GM21723 (cell line): Measurements from ENCODE around the gene TAAR6.
"Not testable (repeated sequence)": the region's sequence is repeated elsewhere in the genome, so short reads cannot be mapped to it uniquely, and the experiment has no call there.

Experiments
- ATAC-seq: cut with Tn5 transposase; IDR thresholded peaks from one replicate; pipeline ENCODE4 v1.9.1; 2021; ENCODE audit warnings: mild to moderate bottlenecking, moderate library complexity; ENCODE audit not compliant: unreplicated experiment

Gene TAAR6

GRCh38 chr6:132570221-132570777 lies at the start of gene TAAR6:
TSS of gene TAAR6 (plus strand) at chr6:132570322. CDS start at chr6:132570322, 0 bp downstream.
- no peak for ATAC-seq

DNA sequence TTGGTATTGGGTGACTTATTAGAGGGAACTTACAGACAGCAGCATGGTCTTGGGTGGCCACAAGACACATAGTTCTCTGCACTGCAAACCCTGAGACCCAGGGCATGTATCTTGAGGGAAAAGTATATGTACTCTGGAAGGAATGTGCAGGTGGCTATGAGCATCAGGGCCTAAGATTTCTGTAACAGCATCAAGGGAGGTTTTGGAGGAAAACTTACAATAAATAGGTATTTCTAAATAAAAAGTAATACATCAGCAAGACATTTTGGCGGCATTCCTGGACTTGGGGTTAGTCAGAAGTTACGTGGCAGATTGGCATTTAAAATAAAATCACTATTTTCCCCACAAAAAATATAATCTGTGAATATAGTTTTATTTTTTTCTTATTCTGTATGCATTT lies 49.2 kb upstream of the TAAR6 start:
- no peak for ATAC-seq

DNA sequence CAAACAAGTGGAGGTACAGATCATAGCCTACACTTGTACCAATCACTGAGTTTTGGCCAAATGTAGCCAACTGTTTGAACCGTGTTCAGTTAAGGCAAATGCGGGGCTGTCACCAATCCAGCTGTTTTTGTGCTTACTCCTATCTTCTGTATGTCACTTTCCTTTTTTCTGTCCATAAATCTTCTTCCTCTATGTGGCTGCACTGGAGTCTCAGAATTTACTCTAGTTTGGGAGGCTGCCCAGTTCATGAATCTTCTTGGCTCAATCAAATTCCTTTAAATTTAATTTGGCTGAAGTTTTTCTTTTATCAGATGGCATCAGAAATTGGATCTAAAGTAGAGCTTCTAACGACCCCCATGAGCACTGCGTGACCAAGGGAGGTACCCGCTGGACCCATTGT lies 45.5 kb upstream of the TAAR6 start:
- ATAC-seq, result no peak

GRCh38 chr6:132525866-132526265 lies 44.3 kb upstream of the TAAR6 start:
- ATAC-seq, result no peak

DNA sequence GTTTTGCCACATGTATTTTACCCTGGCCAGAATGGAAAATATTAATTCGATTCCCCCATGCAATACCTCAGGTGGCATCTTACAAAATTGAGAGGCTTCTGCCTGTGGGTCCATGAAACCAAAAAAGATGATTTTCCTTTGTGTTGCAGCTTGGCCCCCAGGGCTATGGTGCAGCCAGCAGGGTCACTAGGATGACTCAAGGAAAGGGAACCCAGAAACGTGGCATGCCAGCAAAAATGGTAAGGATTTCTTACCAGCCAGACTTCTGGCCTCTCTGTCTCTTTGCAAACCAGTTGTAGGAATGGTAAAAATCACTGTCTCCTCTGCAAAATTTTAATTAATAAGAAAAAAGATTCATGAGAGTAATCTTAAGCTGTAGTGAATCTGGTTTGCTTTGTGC lies 43.7 kb upstream of the TAAR6 start:
- no peak for ATAC-seq

DNA sequence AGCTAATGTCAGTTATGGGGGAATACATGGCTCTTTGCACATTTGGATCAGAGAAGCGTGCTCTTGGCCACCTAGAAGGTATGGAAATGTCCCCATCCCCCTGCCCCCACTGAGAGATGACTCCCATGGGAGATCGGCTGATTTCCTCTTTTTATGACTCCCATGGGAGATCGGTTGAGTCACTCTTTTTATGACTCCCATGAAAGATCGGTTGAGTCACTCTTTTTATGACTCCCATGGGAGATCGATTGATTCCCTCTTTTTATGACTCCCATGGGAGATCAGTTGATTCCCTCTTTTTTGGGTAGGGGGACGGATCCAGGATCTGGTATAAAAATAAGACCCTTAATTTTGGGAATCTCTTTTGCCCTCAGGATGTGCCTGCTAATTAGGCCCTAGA lies 42.3 kb upstream of the TAAR6 start:
- ATAC-seq, result no peak

GRCh38 chr6:132530293-132530974 lies 39.7 kb upstream of the TAAR6 start:
- peak; percentile 92 for ATAC-seq

- not testable (repeated sequence) for ATAC-seq
These were observed 35.6 kb upstream of the TAAR6 start for GRCh38 chr6:132534546-132534945.

- ATAC-seq, result no peak
These were observed 33.0 kb upstream of the TAAR6 start for GRCh38 chr6:132537145-132537544.

- no peak for ATAC-seq
These were observed 32.1 kb upstream of the TAAR6 start, which contains the start of gene TAAR9 for GRCh38 chr6:132537977-132538376. TSS of gene TAAR9 (plus strand) at chr6:132538277. CDS start at chr6:132538290, 13 bp downstream.

DNA sequence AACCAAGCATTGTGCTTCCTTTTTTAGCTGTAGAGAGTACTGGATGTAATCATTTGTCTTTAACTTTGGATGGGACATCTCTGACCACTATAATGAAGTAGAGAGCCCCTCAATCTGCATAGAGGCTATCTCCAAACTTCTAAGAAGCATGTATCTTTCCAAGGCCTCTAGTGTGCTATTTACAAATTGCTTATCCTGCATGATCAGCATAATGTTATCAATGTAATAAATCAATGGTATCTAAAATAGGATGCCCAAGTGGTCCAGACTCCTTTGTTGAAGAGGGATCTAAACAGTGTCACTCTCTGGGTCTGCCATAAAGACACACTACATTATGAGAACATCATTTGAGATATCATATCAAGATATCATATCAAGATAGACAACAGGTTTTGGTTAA lies 25.3 kb upstream of the TAAR6 start:
- no peak for ATAC-seq

- no peak for ATAC-seq
These were observed 21.2 kb upstream of the TAAR6 start for GRCh38 chr6:132548746-132549463.

DNA sequence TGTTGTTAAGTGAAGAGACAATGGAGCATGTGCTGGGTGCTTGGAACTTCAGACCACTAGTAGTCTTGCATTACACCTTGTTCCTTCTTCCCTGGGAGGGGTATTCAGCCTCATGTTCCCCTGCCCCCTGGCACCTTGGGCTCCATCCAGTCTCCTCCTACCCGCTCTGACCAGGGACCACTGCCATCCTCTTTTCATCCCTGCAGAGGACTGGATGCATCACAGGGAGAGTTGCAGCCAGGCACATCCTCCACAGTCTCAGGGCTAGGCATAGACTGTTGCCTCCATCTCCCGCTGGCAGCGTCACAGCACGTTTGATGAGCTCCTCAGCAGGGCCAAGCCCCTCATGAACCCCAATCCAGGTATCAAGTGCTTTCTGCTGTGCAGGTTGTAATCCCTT lies 18.9 kb upstream of the TAAR6 start:
- no peak for ATAC-seq

DNA sequence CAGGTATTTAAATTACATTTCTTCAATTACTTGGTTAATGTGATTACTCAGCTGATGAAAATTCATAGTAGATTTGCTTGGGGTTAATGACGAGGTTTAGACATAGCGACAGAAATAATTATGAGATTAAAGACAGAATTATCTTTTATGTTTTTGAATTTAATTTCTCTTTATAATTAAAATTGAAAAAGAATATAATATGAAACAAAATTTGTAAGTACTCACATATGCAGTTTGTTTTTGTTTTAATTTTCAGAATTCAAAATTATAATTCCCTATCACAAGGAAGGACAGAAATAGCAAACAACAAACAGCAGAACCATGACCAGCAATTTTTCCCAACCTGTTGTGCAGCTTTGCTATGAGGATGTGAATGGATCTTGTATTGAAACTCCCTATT lies 17.8 kb upstream of the TAAR6 start, which contains the start of gene TAAR8:
Gene TAAR8, plus strand, starts transcription at position 301 of the 400 bp plus-strand sequence. Its CDS starts 21 bp downstream, at position 322.
- no peak for ATAC-seq

DNA sequence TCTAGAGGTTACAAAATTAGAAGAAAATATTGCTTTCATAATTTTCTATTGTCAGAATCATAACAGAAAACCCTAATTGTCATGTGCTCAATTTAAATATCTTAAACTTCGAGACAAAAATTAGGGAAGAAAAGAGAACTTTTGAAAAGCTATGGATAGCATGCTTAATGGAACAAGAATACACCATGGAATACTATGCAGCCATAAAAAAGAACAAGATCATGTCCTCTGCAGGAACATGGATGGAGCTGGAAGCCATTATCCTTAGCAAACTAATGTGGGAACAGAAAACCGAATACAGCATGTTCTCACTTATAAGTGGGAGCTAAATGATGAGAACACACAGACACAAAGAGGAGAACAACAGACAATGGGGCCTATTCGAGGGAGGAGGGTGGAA lies 10.0 kb upstream of the TAAR6 start:
- ATAC-seq, result not testable (repeated sequence)

- no peak for ATAC-seq
These were observed 3.7 kb upstream of the TAAR6 start for GRCh38 chr6:132566404-132566803.

DNA sequence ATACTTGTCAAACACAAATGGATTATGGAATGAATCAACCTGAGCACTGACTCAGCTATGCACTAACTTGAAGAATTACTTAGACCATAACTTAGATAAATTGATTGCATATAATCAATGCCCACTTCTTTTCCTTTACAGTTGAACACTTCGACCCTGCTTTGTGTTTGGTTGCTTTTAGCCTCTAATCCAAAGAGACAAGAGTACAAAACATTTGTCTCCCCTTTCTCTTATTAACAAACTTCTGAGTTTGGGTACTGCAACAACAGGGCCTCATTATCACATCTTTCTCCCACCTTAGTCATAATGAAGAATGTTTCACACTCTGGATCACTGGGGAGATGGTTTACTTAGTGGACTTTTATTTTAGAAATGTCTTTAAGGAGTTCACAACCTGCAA lies 2.6 kb upstream of the TAAR6 start:
- ATAC-seq, result no peak

- no peak for ATAC-seq
These were observed 1.5 kb upstream of the TAAR6 start for GRCh38 chr6:132568611-132569010.

DNA sequence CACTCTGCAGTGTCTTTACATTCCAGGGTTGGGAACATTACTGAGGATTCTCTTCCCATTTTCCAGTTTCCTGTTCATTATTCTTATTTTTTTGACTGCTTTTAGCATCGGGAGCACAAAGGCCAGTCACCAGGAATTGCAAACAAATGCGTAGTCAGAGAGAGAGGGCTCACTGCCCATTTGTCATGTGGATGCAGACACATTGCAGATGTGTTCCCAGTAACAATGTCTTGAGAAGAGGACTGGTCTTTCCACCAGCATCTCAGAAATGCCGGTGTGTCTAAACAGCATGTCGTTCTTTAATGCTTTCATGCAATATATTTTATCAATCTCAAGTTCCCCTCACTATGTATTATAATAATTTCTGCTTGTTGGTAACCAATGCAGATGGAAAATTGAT lies 952 bp upstream of the TAAR6 start:
- no peak for ATAC-seq

- ATAC-seq, result no peak
These were observed 1.7 kb downstream of the TAAR6 start for GRCh38 chr6:132571774-132572173.

DNA sequence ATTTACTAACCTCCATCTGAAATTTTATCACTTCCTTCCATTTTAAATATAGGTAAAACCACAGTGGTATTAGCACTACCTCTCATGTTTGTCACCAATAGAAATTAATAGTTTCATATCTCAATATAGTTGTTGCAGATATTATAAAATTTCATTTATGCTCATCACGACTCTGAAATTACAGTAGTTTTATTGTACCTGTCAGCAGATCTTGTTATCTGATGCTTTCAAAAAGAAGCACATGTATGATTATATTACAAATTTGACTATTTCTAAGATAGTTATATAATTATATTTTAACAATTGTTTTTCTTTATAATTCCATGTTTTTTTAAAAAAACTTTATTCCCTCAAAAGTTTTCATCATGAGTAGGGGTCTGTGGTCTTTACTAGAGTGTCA lies 14.6 kb downstream of the TAAR6 start:
- ATAC-seq, result no peak

DNA sequence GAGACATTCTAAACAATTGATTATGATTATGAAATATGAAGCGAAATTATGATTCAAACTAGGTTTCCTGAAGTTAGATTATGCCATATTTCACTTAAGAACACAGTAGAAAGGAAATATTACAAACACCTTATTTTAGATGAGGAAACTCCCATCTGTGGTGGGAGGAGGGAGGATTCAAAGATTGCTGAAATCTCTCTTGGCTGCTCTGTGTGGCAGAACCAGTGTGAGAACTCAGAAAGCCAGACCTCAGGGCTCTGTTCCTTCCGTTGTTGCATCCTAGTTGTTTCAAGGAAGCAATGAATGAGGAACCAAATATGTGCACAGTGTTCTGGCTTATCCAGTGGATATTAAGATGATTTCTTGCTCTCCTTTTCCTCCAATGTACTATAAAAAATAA lies 17.3 kb downstream of the TAAR6 start:
- no peak for ATAC-seq
